ENCODE measurements around the gene PLSCR2.
"Not testable (repeated sequence)": the region's sequence is repeated elsewhere in the genome, so short reads cannot be mapped to it uniquely, and the experiment has no call there.

DNA sequence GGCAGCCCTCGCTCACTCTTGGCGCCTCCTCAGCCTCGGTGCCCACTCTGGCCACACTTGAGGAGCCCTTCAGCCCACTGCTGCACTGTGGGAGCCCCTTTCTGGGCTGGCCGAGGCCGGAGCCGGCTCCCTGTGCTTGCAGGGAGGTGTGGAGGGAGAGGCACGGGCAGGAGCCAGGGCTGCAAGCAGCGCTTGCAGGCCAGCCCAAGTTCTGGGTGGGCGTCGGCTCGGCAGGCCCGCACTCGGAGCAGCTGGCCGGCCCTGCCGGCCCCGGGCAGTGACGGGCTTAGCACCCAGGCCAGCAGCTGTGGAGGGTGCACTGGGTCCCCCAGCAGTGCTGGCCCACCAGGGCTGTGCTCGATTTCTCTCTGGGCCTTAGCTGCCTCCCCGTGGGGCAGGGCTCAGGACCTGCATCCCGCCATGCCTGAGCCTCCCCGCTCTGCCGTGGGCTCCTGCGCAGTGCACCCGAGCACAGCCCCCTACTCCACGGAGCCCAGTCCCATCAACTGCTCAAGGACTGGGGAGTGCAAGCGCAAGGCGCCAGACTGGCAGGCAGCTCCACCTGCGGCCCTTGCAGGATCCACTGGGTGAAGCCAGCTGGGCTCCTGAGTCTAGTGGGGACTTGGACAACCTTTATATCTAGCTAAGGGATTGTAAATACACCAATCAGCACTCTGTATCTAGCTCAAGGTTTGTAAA is 27.9 kb upstream of the PLSCR2 start:
- not testable (repeated sequence) for TF ChIP-seq EZH2 (IDR thresholded peaks at IDR 0.05; ENCODE audit: insufficient read depth, poor library complexity, severe bottlenecking); EZH2phosphoT487 (IDR thresholded peaks at IDR 0.05; ENCODE audit: insufficient read depth, low read depth)
